GM13976 (cell line): Measurements from ENCODE around the gene TAS1R3.

Experiments
- DNase-seq: peaks from one replicate; pipeline ENCODE4 v3.0.0; 2012; ENCODE audit warnings: low spot score
- in situ Hi-C: fragments of 300-500 bp; cut with MboI; formaldehyde crosslinking; loops from one replicate; pipeline ENCODE4 v1.12.0; 2022; ENCODE audit warnings: low sequenced_read_pairs, mixed read lengths, inconsistent platforms; ENCODE audit not compliant: unreplicated experiment
- TF ChIP-seq, protein P1 (sequence below): IDR thresholded peaks from 2 replicates; pipeline ENCODE4 v1.5.1; 2012; ENCODE audit warnings: borderline replicate concordance, mild to moderate bottlenecking; ENCODE audit not compliant: insufficient read depth; ENCODE audit errors: extremely low read depth, missing control alignments, control extremely low read depth

TAS1R3 gene

DNA sequence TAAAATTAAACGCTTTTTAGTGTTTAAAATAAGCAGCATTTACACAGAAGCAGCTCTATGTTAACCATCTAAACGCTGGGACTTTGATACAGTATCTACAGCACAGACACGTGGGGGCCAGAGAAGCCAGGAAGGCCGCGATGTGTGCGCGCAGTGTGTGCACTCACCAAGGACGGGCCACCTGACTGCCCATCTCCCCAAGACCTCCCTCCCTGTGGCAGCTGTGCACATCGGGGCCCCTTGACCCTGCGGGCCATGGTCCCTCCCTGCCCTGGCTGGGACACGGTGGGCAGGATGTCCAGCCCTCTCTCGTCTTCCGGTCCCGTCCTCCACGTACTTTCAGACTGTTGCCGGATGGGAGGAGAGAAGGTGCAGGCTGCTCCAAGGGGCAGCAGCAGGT, 4.2 kb downstream of the TAS1R3 start:
- TF ChIP-seq, protein P1, sequence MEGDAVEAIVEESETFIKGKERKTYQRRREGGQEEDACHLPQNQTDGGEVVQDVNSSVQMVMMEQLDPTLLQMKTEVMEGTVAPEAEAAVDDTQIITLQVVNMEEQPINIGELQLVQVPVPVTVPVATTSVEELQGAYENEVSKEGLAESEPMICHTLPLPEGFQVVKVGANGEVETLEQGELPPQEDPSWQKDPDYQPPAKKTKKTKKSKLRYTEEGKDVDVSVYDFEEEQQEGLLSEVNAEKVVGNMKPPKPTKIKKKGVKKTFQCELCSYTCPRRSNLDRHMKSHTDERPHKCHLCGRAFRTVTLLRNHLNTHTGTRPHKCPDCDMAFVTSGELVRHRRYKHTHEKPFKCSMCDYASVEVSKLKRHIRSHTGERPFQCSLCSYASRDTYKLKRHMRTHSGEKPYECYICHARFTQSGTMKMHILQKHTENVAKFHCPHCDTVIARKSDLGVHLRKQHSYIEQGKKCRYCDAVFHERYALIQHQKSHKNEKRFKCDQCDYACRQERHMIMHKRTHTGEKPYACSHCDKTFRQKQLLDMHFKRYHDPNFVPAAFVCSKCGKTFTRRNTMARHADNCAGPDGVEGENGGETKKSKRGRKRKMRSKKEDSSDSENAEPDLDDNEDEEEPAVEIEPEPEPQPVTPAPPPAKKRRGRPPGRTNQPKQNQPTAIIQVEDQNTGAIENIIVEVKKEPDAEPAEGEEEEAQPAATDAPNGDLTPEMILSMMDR: no peak
- no peak for DNase-seq
- in situ Hi-C loops: no loop called here

DNA sequence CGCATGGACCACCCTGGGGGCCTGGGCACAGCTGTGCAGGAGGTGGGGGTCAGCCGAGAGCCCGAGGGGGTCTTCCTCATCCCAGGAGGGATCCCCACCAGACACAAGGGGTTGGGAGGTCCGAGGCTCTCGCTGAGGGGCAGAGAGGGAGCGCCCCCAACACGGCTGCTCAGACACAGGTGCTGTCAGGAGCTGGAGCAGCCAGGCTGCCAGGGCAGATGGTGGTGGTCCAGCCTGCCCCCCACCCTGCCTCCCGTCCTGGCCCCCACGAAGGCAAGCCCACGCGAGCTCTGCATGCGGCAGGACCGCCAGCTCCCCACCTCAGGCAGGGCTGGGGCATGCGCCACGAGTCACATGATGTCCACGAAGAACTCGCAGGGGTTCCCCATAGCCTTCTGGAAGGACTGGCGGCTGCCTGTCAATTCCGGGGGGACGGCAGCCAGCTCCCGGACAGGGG, 4.7 kb downstream of the TAS1R3 start:
- in situ Hi-C loops: no loop called here
- TF ChIP-seq, protein P1: no peak
- DNase-seq: no peak

DNA sequence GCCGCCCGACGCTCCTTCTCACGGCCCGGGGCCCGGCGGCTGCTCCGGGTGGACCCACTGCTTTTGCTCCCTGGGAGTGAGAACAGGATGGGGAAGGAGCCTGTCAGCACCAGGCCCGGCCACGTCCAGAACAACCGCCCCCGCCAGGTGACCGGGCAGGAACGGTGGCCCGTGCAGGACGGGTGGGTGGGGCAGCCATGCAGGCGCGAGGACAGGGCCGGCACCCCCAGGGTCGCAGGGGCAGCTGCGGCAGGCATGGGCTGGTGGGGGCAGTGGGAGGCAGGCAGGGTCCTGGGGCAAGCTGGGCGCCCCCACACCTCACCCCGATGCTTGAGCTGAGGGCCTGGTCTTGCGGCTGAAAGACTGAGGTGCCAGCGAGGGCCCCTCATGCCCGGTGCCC, 5.4 kb downstream of the TAS1R3 start:
- in situ Hi-C loops: no loop called here
- no peak for DNase-seq
- TF ChIP-seq, protein P1: no peak

- no peak for DNase-seq
- in situ Hi-C loops: no loop called here
- TF ChIP-seq, protein P1: no peak
Measured at GRCh38 chr1:1336931-1337792, 6.1 kb downstream of the TAS1R3 start.

DNA sequence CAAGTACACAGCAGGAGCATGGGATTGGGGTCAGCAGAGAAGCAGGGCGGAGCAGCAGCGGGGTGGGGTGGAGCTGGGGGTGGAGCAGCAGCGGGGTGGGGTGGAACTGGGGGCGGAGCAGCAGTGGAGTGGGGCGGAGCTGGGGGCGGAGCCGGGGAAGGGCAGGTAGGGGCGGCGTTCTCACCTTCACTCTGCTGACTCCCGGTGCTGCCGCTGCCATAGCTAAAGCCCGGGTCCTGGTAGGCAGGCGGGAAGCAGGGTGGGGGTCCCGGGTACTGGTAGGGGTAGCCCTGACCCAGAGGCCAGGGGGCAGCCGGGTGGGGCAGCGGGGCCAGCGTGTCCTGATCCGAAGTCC, 6.7 kb downstream of the TAS1R3 start:
- in situ Hi-C loops: no loop called here
- DNase-seq: peak; percentile 82
- TF ChIP-seq, protein P1: no peak

DNA sequence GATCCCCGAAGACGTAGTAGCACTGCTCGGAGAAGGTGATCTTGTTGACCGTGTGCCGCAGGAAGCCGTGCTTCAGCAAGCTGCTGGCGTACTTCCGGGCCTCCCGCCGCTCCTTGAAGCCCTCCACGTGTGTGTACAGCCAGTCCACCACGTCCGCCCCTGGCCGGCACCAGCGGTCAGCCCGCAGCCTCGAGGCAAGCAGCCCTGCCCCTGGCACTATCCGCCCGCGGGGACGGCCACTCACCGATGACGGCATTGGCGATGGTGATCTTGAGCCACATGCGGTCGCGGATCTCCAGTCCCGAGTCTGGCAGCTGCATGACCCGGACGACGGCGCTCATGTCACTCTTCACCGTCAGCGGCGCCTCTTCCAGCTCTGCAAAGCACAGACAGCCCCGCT, 7.2 kb downstream of the TAS1R3 start:
- in situ Hi-C loops: no loop called here
- TF ChIP-seq, protein P1: no peak
- no peak for DNase-seq
